Effector memory CD8-positive, alpha-beta T cell (primary cell): ENCODE measurements around the gene IQCH.
"Not testable (repeated sequence)": the region's sequence is repeated elsewhere in the genome, so short reads cannot be mapped to it uniquely, and the experiment has no call there.

Source experiments
- ATAC-seq: fragments of 150-1000 bp; cut with Tn5 transposase; replicated peaks from 2 replicates; pipeline ENCODE4 v1.10.0; 2021; ENCODE audit warnings: mild to moderate bottlenecking, moderate library complexity
- DNase-seq, 3 experiments: peaks; one replicate each; pipeline ENCODE4 v3.0.0; 2021
- H3K27ac Mint-ChIP-seq, 2 donors: one replicate each; pipeline ENCODE4 v1.8.0; 2022; ENCODE audit warnings: mild to moderate bottlenecking in 2 of 2, mixed read lengths in 2 of 2, moderate library complexity in 2 of 2
- H3K27me3 Mint-ChIP-seq, 2 donors: one replicate each; pipeline ENCODE4 v1.8.0; 2022; ENCODE audit warnings: mixed read lengths in 2 of 2
- H3K36me3 Mint-ChIP-seq: one replicate; pipeline ENCODE4 v1.8.0; 2022; ENCODE audit warnings: mild to moderate bottlenecking, moderate library complexity, mixed read lengths; ENCODE audit not compliant: insufficient read depth
- H3K4me1 Mint-ChIP-seq, 2 donors: one replicate each; pipeline ENCODE4 v1.8.0; 2022; ENCODE audit warnings: low read depth in 2 of 2, mixed read lengths in 2 of 2
- H3K4me3 Mint-ChIP-seq, 2 donors: one replicate each; pipeline ENCODE4 v1.8.0; 2022; ENCODE audit warnings: mild to moderate bottlenecking in 2 of 2, mixed read lengths in 2 of 2, moderate library complexity in 2 of 2
- H3K9me3 Mint-ChIP-seq, 2 donors: one replicate each; pipeline ENCODE4 v1.8.0; 2022; ENCODE audit warnings: mixed read lengths in 2 of 2

Gene IQCH

GRCh38 chr15:67256051-67256450 is 1.5 kb downstream of the IQCH start:
- Mint-ChIP-seq H3K4me1 (peaks cover 21 to 35% of the 10 kb centered on the region in 2 donors), H3K27me3 (no peaks in the 10 kb centered on the region), H3K9me3 (no peaks in the 10 kb centered on the region), H3K36me3 (peaks cover 14% of the 10 kb centered on the region), H3K27ac (peak overlapping the region in 1 of 2 donors; percentile 9), H3K4me3 (peak overlapping the region in 1 of 2 donors; percentile 98)
- no peak for ATAC-seq
- DNase-seq: no peak

- not testable (repeated sequence) for H3K27me3 Mint-ChIP-seq, H3K9me3 Mint-ChIP-seq, DNase-seq, ATAC-seq, H3K27ac Mint-ChIP-seq, H3K4me3 Mint-ChIP-seq
- Mint-ChIP-seq H3K36me3 (peaks cover 14% of the 10 kb centered on the region), H3K4me1 (peaks cover 10 to 14% of the 10 kb centered on the region in 2 donors)
Measured at GRCh38 chr15:67258412-67258811, 3.8 kb downstream of the IQCH start.

DNA sequence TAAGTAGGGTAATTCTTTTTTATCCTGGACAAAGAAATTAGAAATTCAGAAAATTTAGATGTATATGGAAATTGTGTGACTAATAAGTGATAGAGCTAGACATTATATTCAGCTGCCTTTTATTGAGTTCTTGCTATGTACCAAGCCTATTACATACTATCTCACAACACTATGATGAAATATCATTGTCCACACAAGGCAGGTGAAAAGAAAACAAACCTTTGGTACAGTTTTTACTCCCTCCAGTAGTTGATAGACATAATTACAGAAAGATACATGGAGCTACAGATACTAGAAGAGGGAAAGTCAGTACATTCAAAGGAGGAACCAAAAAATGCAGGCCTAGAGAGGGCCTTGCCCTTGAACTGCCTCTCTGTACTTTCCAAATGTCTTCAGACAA is 4.8 kb downstream of the IQCH start:
- H3K4me3 Mint-ChIP-seq: no peak overlapping the region
- H3K9me3 Mint-ChIP-seq: no peaks in the 10 kb centered on the region
- no peak for ATAC-seq
- H3K4me1 Mint-ChIP-seq: peaks cover 5 to 6% of the 10 kb centered on the region in 2 donors
- H3K27ac Mint-ChIP-seq: no peak overlapping the region
- H3K27me3 Mint-ChIP-seq: no peaks in the 10 kb centered on the region
- peaks cover 10% of the 10 kb centered on the region for H3K36me3 Mint-ChIP-seq
- no peak for DNase-seq

DNA sequence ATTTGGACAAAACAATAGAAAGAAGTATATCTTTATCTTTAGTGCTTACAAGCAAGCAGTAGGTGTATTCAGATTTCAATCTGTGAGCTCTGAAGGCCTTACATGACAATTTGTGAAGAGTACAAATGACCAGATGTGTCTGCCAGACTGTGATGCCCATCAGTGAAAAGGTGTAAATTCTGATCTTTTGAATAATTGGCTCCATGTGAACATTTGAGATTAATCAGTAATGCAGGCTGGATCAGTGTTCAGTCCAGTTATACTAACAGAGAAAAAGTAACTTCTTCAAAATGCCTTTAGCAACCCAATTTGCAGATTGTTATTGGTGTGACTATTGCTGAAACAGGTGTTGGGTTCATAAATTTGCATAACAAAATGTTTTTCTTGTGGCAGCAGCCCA is 5.2 kb downstream of the IQCH start:
- H3K4me1 Mint-ChIP-seq: peaks cover 3 to 4% of the 10 kb centered on the region in 2 donors
- ATAC-seq: no peak

DNA sequence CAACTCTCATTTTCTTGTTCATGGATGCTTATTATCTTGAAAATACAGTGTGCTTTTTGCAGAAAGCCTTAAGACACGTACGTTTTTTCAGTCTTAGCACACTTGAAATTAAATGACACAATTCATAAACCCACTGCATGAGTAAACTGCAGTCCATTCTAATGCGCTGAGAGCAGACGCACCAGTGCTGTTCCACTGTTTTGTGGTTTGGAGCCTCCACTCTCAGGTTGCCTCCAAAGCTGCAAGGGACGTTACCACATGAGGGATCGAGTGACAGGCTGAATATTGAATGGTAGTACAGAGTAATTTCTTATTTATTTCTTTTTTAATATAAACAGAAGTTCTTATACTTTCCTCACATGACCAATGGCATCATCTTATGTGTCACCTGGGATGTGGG is 12.3 kb downstream of the IQCH start:
- Mint-ChIP-seq H3K27me3 (no peaks in the 10 kb centered on the region), H3K36me3 (no peaks in the 10 kb centered on the region), H3K4me1 (no peaks in the 10 kb centered on the region), H3K27ac (no peak overlapping the region), H3K9me3 (no peaks in the 10 kb centered on the region), H3K4me3 (no peak overlapping the region)
- ATAC-seq: no peak
- DNase-seq: no peak

More for the DNA sequence above, 5.2 kb downstream of the IQCH start:
- H3K9me3 Mint-ChIP-seq: no peaks in the 10 kb centered on the region
- no peak overlapping the region for H3K27ac Mint-ChIP-seq
- H3K36me3 Mint-ChIP-seq: peaks cover 5% of the 10 kb centered on the region
- no peak overlapping the region for H3K4me3 Mint-ChIP-seq
- no peak for DNase-seq
- H3K27me3 Mint-ChIP-seq: no peaks in the 10 kb centered on the region

DNA sequence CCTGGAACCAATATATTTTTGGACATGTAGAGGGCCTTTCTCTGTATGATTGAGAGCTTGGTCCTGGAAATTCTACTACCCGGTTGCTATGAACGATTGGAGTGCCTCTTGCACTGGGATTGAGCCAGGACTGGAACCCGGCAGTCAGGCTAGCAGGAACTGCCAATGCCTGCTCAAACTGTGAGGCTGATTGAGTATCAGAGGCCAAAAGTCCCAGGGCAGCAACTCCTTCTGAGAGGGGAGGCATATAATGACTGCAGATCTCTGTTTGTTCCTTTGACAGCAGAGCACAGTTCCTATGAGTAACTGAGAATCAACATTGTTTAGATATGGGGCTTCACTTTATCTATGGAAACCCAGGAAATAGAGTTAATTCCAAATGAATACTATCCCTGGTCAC is 12.9 kb downstream of the IQCH start:
- Mint-ChIP-seq H3K4me3 (no peak overlapping the region), H3K4me1 (no peaks in the 10 kb centered on the region), H3K9me3 (no peaks in the 10 kb centered on the region), H3K27ac (no peak overlapping the region), H3K27me3 (no peaks in the 10 kb centered on the region), H3K36me3 (no peaks in the 10 kb centered on the region)
- DNase-seq (no peak), ATAC-seq (no peak)

- Mint-ChIP-seq H3K4me3 (no peak overlapping the region), H3K27ac (no peak overlapping the region), H3K9me3 (no peaks in the 10 kb centered on the region), H3K36me3 (no peaks in the 10 kb centered on the region), H3K27me3 (no peaks in the 10 kb centered on the region), H3K4me1 (no peaks in the 10 kb centered on the region)
- ATAC-seq: no peak
- no peak for DNase-seq
Measured at GRCh38 chr15:67267951-67268941, 13.7 kb downstream of the IQCH start.

- Mint-ChIP-seq H3K27ac (no peak overlapping the region), H3K4me1 (no peaks in the 10 kb centered on the region), H3K9me3 (peaks cover 4 to 12% of the 10 kb centered on the region in 2 donors), H3K36me3 (no peaks in the 10 kb centered on the region), H3K27me3 (peaks cover 8 to 14% of the 10 kb centered on the region in 2 donors), H3K4me3 (no peak overlapping the region)
- no peak for DNase-seq
- ATAC-seq: no peak
Measured at GRCh38 chr15:67274236-67274635, 19.6 kb downstream of the IQCH start.

DNA sequence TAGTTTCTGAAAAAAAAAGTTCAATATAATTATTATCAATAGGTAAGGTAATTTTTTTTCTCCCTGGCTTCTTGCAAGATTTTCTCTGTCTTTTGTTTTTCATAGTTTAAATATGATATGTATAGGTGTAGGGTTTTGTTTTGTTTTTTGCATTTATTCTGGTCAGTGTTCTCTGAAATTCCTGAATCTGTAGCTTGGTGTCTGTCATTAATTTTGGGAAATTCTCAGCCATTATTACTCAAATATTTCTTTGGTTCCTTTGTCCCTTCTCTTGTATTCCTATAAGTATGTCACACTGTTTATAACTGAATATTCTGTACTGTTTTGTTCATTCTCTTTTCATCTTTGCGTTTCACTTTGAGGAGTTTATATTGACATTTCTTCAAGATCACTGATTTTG is 22.1 kb downstream of the IQCH start:
- DNase-seq: no peak
- H3K9me3 Mint-ChIP-seq: peaks cover 4 to 12% of the 10 kb centered on the region in 2 donors
- no peak overlapping the region for H3K27ac Mint-ChIP-seq
- peaks cover 8 to 19% of the 10 kb centered on the region in 2 donors for H3K27me3 Mint-ChIP-seq
- H3K36me3 Mint-ChIP-seq: no peaks in the 10 kb centered on the region
- no peak overlapping the region for H3K4me3 Mint-ChIP-seq
- no peaks in the 10 kb centered on the region for H3K4me1 Mint-ChIP-seq
- no peak for ATAC-seq

DNA sequence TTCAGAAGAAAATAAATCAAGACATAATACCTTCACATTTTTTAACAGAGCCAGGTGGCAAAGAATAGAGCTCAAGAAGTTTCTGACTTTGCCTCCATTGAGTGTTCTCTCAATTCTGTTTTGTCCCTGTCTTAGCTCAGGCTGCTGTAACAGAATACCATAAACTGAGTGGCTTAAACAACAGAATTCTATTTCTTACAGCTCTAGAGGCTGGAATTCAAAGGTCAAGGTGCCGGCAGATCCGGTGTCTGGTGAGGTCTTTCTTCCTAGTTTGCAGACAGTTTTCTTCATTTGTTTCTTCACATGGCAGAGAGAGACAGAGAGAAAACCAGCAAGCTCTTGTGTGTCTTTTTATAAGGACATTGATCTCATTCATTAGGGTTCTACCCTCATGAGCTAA is 25.6 kb downstream of the IQCH start:
- ATAC-seq (no peak), DNase-seq (no peak)
- Mint-ChIP-seq H3K9me3 (no peaks in the 10 kb centered on the region), H3K27me3 (peaks cover 0 to 19% of the 10 kb centered on the region in 2 donors), H3K4me3 (no peak overlapping the region), H3K4me1 (no peaks in the 10 kb centered on the region), H3K27ac (no peak overlapping the region), H3K36me3 (no peaks in the 10 kb centered on the region)

DNA sequence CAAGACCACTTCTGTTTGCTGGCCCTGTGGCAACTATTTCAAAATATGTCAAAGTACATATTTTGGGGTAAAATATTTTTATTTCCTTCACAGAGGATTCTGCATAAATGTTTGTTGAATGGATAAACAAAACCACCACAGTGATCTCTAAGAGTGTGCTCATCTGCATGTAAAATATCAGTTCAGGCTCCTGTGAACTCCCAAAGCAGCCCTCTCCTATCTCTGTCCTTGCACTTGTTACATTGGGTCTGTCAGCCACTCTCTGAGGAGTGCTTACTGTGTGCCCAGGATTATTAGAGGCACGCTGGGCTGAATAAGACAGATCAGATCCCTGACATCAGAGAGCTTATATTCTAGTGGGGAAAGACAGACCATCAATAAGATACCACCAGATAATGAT is 27.1 kb downstream of the IQCH start:
- DNase-seq (no peak), ATAC-seq (no peak)
- no peak overlapping the region for H3K4me3 Mint-ChIP-seq
- no peak overlapping the region for H3K27ac Mint-ChIP-seq
- H3K4me1 Mint-ChIP-seq: no peaks in the 10 kb centered on the region
- H3K27me3 Mint-ChIP-seq: peaks cover 0 to 19% of the 10 kb centered on the region in 2 donors
- no peaks in the 10 kb centered on the region for H3K36me3 Mint-ChIP-seq
- no peaks in the 10 kb centered on the region for H3K9me3 Mint-ChIP-seq

DNA sequence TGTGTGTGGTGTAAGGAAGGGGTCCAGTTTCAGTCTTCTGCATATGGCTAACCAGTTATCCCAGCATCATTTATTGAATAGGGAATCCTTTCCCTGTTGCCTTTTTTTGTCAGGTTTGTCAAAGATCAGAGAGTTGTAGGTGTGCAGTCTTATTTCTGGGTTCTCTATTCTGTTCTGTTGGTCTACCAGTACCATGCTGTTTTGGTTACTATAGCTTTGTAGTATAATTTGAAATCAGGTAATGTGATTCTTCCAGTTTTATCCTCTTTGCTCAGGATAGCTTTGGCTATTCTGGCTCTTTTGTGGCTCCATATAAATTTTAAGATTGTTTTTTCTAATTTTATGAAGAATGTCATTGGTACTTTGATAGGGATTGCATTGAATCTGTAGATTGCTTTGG is 31.0 kb downstream of the IQCH start:
- H3K27me3 Mint-ChIP-seq, DNase-seq, H3K9me3 Mint-ChIP-seq, H3K36me3 Mint-ChIP-seq, ATAC-seq, H3K27ac Mint-ChIP-seq, H3K4me1 Mint-ChIP-seq, H3K4me3 Mint-ChIP-seq: not testable (repeated sequence)

DNA sequence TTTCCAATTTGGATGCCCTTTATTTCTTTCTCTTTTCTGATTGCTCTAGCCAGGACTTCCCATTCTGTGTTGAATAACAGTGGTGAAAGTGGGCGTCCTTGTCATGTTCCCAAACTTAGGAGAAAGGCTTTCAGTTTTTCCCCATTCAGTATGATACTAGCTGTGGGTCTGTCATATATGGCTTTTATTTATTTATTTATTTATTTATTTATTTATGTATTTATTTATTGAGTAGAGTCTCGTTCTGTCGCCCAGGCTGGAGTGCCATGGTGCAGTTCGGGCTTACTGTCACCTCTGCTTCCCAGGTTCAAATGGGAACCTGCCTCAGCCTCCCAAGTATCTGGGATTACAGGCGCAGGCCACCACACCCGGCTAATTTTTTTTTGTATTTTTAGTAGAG is 31.8 kb downstream of the IQCH start:
- not testable (repeated sequence) for H3K4me1 Mint-ChIP-seq, H3K36me3 Mint-ChIP-seq, ATAC-seq, H3K27me3 Mint-ChIP-seq, H3K27ac Mint-ChIP-seq, H3K9me3 Mint-ChIP-seq, DNase-seq, H3K4me3 Mint-ChIP-seq

- no peak overlapping the region for H3K27ac Mint-ChIP-seq
- no peak overlapping the region for H3K4me3 Mint-ChIP-seq
- no peaks in the 10 kb centered on the region for H3K9me3 Mint-ChIP-seq
- no peaks in the 10 kb centered on the region for H3K4me1 Mint-ChIP-seq
- DNase-seq: no peak
- H3K36me3 Mint-ChIP-seq: no peaks in the 10 kb centered on the region
- no peak for ATAC-seq
- no peaks in the 10 kb centered on the region for H3K27me3 Mint-ChIP-seq
Measured at GRCh38 chr15:67290319-67290718, 35.7 kb downstream of the IQCH start.
